ENCODE data around the gene ANKMY2. TPM values are rescaled to one million over a fixed set of nuclear protein-coding genes. Genes with fewer than 3 reads are reported as not detected.

Gene ANKMY2
- 10 to 100 TPM; 37.7 to 73.4 TPM for total RNA-seq
- polyA plus RNA-seq (2013, experiment 1 of 2), result 31.6 TPM
- polyA plus RNA-seq (2013, experiment 2 of 2), result 28.4 TPM
- long read RNA-seq, experiment 1, transcript ANKMY2-201 (10 exons, 2,555 nt), result major isoform, 21 of 38 reads
- long read RNA-seq, experiment 1, partial matches to known transcripts, result 14 of 38 reads
- long read RNA-seq, experiment 1, other reads (novel, unspliced or antisense), result 3 of 38 reads
- long read RNA-seq, experiment 2, transcript ANKMY2-201 (10 exons, 2,555 nt), result major isoform, 78 of 92 reads
- long read RNA-seq, experiment 2, partial matches to known transcripts, result 9 of 92 reads
- long read RNA-seq, experiment 2, other reads (novel, unspliced or antisense), result 5 of 92 reads
- long read RNA-seq, experiment 3, transcript ANKMY2-201 (10 exons, 2,555 nt), result major isoform, 172 of 202 reads
- long read RNA-seq, experiment 3, partial matches to known transcripts, result 13 of 202 reads
- long read RNA-seq, experiment 3, other reads (novel, unspliced or antisense), result 15 of 202 reads
- long read RNA-seq, experiment 4, transcript ANKMY2-201 (10 exons, 2,555 nt), result major isoform, 74 of 92 reads
- long read RNA-seq, experiment 4, partial matches to known transcripts, result 12 of 92 reads
- long read RNA-seq, experiment 4, other reads (novel, unspliced or antisense), result 6 of 92 reads

DNA sequence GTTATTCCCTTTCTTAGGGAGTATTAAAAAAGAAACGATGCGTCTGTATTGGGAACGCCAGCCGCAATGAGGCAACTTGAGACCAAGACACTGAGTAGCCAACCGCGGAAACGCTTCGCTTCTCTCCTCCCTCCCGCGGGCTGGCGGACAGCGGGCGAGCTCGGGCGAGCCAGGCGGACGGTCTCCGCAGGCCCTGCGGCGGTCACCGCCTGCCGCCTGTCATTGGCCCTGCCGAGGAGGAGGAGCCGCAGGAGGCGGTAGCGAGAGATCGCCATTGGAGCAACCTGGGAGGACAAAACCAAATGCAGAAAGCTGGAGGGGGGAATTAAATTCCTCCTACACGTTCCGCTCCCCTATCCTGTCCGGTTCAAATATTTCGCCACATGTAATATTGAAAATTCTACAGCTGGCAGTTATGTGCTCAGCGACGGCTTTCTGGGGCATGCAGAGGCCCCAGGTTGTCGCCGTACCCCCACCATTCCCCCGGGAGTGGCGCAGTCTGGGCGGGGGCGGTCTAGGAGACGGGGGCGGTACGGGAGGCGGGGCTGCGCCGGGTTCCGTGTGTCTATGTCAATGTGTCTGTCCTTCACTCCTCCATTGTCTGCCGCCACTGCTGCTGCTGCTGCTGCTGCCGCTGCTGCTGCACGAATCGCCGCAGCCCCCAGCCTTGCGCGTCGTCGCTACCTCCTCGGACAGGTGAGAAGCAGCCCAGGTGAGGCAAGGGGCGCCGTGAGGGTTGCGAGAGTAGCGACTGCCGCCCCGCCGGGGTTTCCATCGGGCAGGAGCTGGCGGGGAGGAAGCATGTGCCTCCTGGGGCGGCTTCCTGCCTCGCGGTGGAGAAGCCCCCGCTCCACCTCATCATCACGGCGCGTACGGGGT, at the start of gene ANKMY2, which contains the start of gene BZW2:
TSS of gene ANKMY2 (minus strand) at position 162 of the 879 bp plus-strand sequence. CDS start 181 bp downstream, outside the sequence.
TSS of gene BZW2 (plus strand) at position 589 of the 879 bp plus-strand sequence. CDS start 19,263 bp downstream, outside the sequence.
- Histone ChIP-seq H3K27ac (ENCODE audit: low read depth, low read length) (peak within 1 kb of the TSS; percentile 98), H3K4me1 (ENCODE audit: control insufficient read depth, insufficient read depth, low read length) (peaks cover 11% of the 10 kb centered on the region), H3K4me3 (ENCODE audit: low read length) (peak within 1 kb of the TSS; percentile 97), H3K9me3 (ENCODE audit: control insufficient read depth, low read length) (no peaks in the 10 kb centered on the region), H3K27me3 (ENCODE audit: control insufficient read depth, insufficient read depth, low read length, poor library complexity, severe bottlenecking) (no peaks in the 10 kb centered on the region), H3K9ac (ENCODE audit: extremely low read depth, low read length, poor library complexity, severe bottlenecking) (peak within 1 kb of the TSS; percentile 97), H3K36me3 (ENCODE audit: control insufficient read depth, insufficient read depth, low read length) (no peaks in the 10 kb centered on the region)
- H3K27me3 Mint-ChIP-seq (ENCODE audit: insufficient read depth), result no peaks in the 10 kb centered on the region
- H3K4me1 Mint-ChIP-seq, result peaks cover 49% of the 10 kb centered on the region
- H3K36me3 Mint-ChIP-seq (ENCODE audit: low read depth), result peaks cover 9% of the 10 kb centered on the region
- peak within 1 kb of the TSS; percentile 100 for H3K27ac Mint-ChIP-seq
- H3K4me3 Mint-ChIP-seq, result peak within 1 kb of the TSS; percentile 85
- H3K9me3 Mint-ChIP-seq, result no peaks in the 10 kb centered on the region
- WGBS, 2 experiments (ENCODE audit: insufficient coverage in 1 of 2, insufficient read length in 1 of 2), result 0% methylated on average over 25 to 73 of the region's 73 CpGs
- DNase-seq, result peak; percentile 97
- TF ChIP-seq, protein P1, sequence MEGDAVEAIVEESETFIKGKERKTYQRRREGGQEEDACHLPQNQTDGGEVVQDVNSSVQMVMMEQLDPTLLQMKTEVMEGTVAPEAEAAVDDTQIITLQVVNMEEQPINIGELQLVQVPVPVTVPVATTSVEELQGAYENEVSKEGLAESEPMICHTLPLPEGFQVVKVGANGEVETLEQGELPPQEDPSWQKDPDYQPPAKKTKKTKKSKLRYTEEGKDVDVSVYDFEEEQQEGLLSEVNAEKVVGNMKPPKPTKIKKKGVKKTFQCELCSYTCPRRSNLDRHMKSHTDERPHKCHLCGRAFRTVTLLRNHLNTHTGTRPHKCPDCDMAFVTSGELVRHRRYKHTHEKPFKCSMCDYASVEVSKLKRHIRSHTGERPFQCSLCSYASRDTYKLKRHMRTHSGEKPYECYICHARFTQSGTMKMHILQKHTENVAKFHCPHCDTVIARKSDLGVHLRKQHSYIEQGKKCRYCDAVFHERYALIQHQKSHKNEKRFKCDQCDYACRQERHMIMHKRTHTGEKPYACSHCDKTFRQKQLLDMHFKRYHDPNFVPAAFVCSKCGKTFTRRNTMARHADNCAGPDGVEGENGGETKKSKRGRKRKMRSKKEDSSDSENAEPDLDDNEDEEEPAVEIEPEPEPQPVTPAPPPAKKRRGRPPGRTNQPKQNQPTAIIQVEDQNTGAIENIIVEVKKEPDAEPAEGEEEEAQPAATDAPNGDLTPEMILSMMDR (conservative IDR thresholded peaks at IDR 0.05), result no peak

DNA sequence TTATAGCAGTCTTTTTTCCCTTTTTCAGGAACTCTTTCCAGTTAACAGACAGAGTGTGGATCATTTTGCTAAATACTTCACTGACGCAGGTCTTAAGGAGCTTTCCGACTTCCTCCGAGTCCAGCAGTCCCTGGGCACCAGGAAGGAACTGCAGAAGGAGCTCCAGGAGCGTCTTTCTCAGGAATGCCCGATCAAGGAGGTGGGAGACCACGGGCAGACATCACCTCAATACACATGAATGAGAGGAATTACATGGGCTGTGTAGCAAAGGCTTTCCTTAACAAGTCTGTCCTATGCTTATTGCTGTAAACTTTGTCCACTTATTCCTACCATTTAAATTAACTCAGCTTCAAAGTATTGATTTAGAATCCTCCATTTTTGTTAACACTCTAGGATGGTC, 49.3 kb upstream of the ANKMY2 start:
- DNase-seq, result no peak
- no peak overlapping the region for H3K27ac ChIP-seq (ENCODE audit: low read depth, low read length)
- TF ChIP-seq, protein P1 (conservative IDR thresholded peaks at IDR 0.05), result no peak

More for the DNA sequence above, 49.3 kb upstream of the ANKMY2 start:
- Mint-ChIP-seq H3K4me3 (no peak overlapping the region), H3K27me3 (ENCODE audit: insufficient read depth) (no peaks in the 10 kb centered on the region), H3K4me1 (peaks cover 6% of the 10 kb centered on the region), H3K27ac (peak overlapping the region; percentile 54), H3K36me3 (ENCODE audit: low read depth) (peaks cover 72% of the 10 kb centered on the region), H3K9me3 (no peaks in the 10 kb centered on the region)
- WGBS, 2 experiments (ENCODE audit: insufficient coverage in 1 of 2, insufficient read length in 1 of 2), result 94 to 97% methylated on average over 4 to 6 of the region's 6 CpGs
- Histone ChIP-seq H3K4me1 (ENCODE audit: control insufficient read depth, insufficient read depth, low read length) (no peaks in the 10 kb centered on the region), H3K36me3 (ENCODE audit: control insufficient read depth, insufficient read depth, low read length) (peaks cover 96% of the 10 kb centered on the region), H3K9ac (ENCODE audit: extremely low read depth, low read length, poor library complexity, severe bottlenecking) (no peak overlapping the region), H3K4me3 (ENCODE audit: low read length) (no peak overlapping the region), H3K9me3 (ENCODE audit: control insufficient read depth, low read length) (no peaks in the 10 kb centered on the region), H3K27me3 (ENCODE audit: control insufficient read depth, insufficient read depth, low read length, poor library complexity, severe bottlenecking) (no peaks in the 10 kb centered on the region)

All from endodermal cell (in vitro differentiated cells).